Esophagus squamous epithelium (tissue), 5 donors: ENCODE results near the gene RASSF3. TPM values are rescaled to one million over a fixed set of nuclear protein-coding genes. Genes with fewer than 3 reads are reported as not detected.
A peak's percentile ranks its signal among the peaks of the same experiment; 100 is the strongest.

Experiments
- DNase-seq: peaks from one replicate; lab custom pipeline; 2025; lab: John Stamatoyannopoulos, UW
- H3K27ac ChIP-seq, 4 donors: fragments of 200-600 bp; sonication (generic); one replicate each; pipeline ENCODE4 v1.5.1; 2016 to 2019; ENCODE audit warnings: mild to moderate bottlenecking in 1 of 4
- H3K27me3 ChIP-seq, 4 donors: fragments of 200-600 bp; sonication (generic); 1 replicate in 3 of 4; 2 replicates in 1 of 4; pipeline versions ENCODE4 v1.5.1 to v1.6.0; 2017 to 2021; ENCODE audit warnings: antibody characterized with exemption in 1 of 4
- H3K36me3 ChIP-seq, 3 donors: fragments of 200-600 bp; sonication (generic); one replicate each; pipeline ENCODE4 v1.5.1; 2016 to 2019
- H3K4me1 ChIP-seq, 3 donors: fragments of 200-600 bp; sonication (generic); one replicate each; pipeline ENCODE4 v1.5.1; 2017 to 2019
- H3K4me3 ChIP-seq, 4 donors: fragments of 200-600 bp; sonication (generic); 1 replicate in 3 of 4; 2 replicates in 1 of 4; pipeline ENCODE4 v1.5.1; 2016 to 2019; ENCODE audit warnings: mild to moderate bottlenecking in 2 of 4, moderate library complexity in 1 of 4
- H3K9me3 ChIP-seq, 3 donors: fragments of 200-600 bp; sonication (generic); one replicate each; pipeline ENCODE4 v1.5.1; 2016 to 2019
- CTCF ChIP-seq, 6 experiments: fragments of 450-650 bp in 4 of 6; fragments of 200-600 bp in 2 of 6; sonication (generic) in 2 of 6; IDR thresholded peaks; one replicate each; pipeline ENCODE4 v1.5.1; 2016 to 2019; ENCODE audit warnings: antibody characterized with exemption in 6 of 6, mild to moderate bottlenecking in 4 of 6, moderate library complexity in 4 of 6
- POLR2A ChIP-seq, 4 donors: fragments of 450-650 bp; IDR thresholded peaks; one replicate each; pipeline ENCODE4 v1.6.1; 2017; ENCODE audit warnings: antibody characterized with exemption in 4 of 4, mild to moderate bottlenecking in 4 of 4, moderate library complexity in 3 of 4
- WGBS, 2 donors: methylation state at CpG; one replicate each; pipeline ENCODE4 v1.1.5; 2018; 5-methylcytosine and 5-hydroxymethylcytosine counted together
- intact Hi-C: fragments of 100-400 bp; cut with DNase I; formaldehyde crosslinking; loops from one replicate; pipeline ENCODE4 v1.15.0; 2022
- total RNA-seq, 4 donors: library from RNA; depleted of rRNA; stranded (reverse); fragments of >200 nt; gene quantifications; one replicate each; pipeline ENCODE4 v1.1.0, GENCODE V29; 2016
- donor health status: DM: yes; HTN: yes; CAD: no.

RASSF3 gene
- total RNA-seq: 10 to 100 TPM; 10.4 to 44.4 (median 15.5) TPM

- intact Hi-C loops: loop anchor here (10.0 kb wide), 1 partner anchor 85 kb away; no protein-coding TSS in a partner anchor
- DNase-seq: peak; percentile 17
- H3K9me3 ChIP-seq: no peaks in the 10 kb centered on the region
- TF ChIP-seq CTCF (IDR thresholded peaks at IDR 0.05) (no peak), POLR2A (IDR thresholded peaks at IDR 0.05) (peak in 2 of 4 donors; percentile 56 to 72)
- H3K36me3 ChIP-seq: no peaks in the 10 kb centered on the region
- no CpG with 5 or more reads among the region's 76 CpGs for WGBS, 2 donors
- peak within 1 kb of the TSS; percentile 86 to 99 (median 93) for H3K4me3 ChIP-seq
- H3K4me1 ChIP-seq: peaks cover 3 to 47% (median 5%) of the 10 kb centered on the region in 3 donors
- no peaks in the 10 kb centered on the region for H3K27me3 ChIP-seq
- peak within 1 kb of the TSS; percentile 81 to 96 (median 92) for H3K27ac ChIP-seq
Observed at GRCh38 chr12:64610079-64610659, at the start of gene RASSF3. Gene RASSF3, plus strand, starts transcription at chr12:64610495. Its CDS starts 138 bp downstream, at chr12:64610633.

- no peaks in the 10 kb centered on the region for H3K9me3 ChIP-seq
- WGBS, 2 donors: 85 to 88% methylated on average over 9 of the region's 9 CpGs
- H3K4me1 ChIP-seq: no peaks in the 10 kb centered on the region
- H3K27ac ChIP-seq: no peak overlapping the region
- intact Hi-C loops: no loop called here
- no peak overlapping the region for H3K4me3 ChIP-seq
- H3K36me3 ChIP-seq: no peaks in the 10 kb centered on the region
- DNase-seq: no peak
- TF ChIP-seq CTCF (IDR thresholded peaks at IDR 0.05) (no peak), POLR2A (IDR thresholded peaks at IDR 0.05) (no peak)
- H3K27me3 ChIP-seq: no peaks in the 10 kb centered on the region
Observed at GRCh38 chr12:64561302-64562136, 48.8 kb upstream of the RASSF3 start.

GRCh38 chr12:64566122-64566521 is 44.2 kb upstream of the RASSF3 start:
- whole genome bisulfite sequencing, 2 donors: 69 to 82% methylated on average over 4 of the region's 4 CpGs
- H3K4me1 ChIP-seq: peaks cover 0 to 32% (median 0%) of the 10 kb centered on the region in 3 donors
- no peak overlapping the region for H3K27ac ChIP-seq
- intact Hi-C loops: no loop called here
- TF ChIP-seq POLR2A (IDR thresholded peaks at IDR 0.05) (no peak), CTCF (IDR thresholded peaks at IDR 0.05) (no peak)
- no peaks in the 10 kb centered on the region for H3K9me3 ChIP-seq
- H3K4me3 ChIP-seq: no peak overlapping the region
- DNase-seq: no peak
- no peaks in the 10 kb centered on the region for H3K27me3 ChIP-seq
- H3K36me3 ChIP-seq: no peaks in the 10 kb centered on the region

- Histone ChIP-seq H3K27me3 (no peaks in the 10 kb centered on the region), H3K36me3 (no peaks in the 10 kb centered on the region), H3K27ac (no peak overlapping the region), H3K4me3 (no peak overlapping the region), H3K9me3 (no peaks in the 10 kb centered on the region), H3K4me1 (peaks cover 0 to 38% (median 0%) of the 10 kb centered on the region in 3 donors)
- intact Hi-C loops: no loop called here
- TF ChIP-seq POLR2A (IDR thresholded peaks at IDR 0.05) (no peak), CTCF (IDR thresholded peaks at IDR 0.05) (no peak)
- no peak for DNase-seq
- 69 to 75% methylated on average over 7 of the region's 7 CpGs for WGBS, 2 donors
Observed at GRCh38 chr12:64566831-64567517, 43.3 kb upstream of the RASSF3 start.
